ENCODE measurements around the gene SF3B2.
"Not testable (repeated sequence)": the region's sequence is repeated elsewhere in the genome, so short reads cannot be mapped to it uniquely, and the experiment has no call there.

Gene SF3B2

GRCh38 chr11:66016793-66017177, 35.4 kb upstream of the SF3B2 start:
- no peak for DNase-seq

DNA sequence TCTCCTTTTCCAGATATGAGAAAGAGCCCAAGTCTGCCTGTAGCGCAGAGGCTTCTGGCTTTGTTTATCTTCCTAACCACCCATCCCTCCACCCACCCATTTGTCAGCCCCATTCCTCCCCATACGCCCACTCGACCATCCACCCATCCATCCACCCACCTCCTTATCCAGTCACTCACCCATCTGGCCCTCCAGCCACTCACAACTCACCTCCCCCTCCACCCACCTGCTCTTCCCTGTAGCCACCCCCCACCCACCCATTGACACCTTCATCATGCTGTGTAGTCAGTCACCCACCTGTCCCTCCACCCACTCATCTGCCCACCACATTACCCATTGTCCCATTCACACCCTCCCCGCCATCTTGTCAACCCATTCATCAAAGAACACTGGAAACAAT, 34.8 kb upstream of the SF3B2 start:
- DNase-seq = peak in 2 of 3 experiments; percentile 18 to 33

DNA sequence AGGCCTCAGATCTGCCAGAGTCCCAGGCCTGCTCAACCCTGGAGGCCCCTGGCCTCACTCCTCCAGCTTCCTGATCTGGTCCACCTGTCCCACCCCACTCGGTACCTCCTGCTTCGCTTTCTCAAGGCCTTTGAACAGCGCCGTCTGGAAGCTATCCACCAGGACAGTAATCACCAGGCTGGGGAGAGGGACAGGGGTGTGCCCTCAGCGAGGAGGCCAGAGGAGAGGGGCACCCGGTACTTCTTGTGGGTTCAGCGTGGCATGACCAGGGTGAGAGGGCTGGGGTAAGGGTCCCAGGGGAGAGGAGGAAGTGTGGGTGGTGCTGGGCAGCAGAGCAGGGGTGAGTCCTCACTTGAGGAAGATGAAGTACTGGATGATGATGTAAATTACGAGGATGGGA, 32.0 kb upstream of the SF3B2 start:
- no peak for DNase-seq

GRCh38 chr11:66020618-66021357, 31.4 kb upstream of the SF3B2 start:
- no peak for DNase-seq

GRCh38 chr11:66022401-66023185, 29.6 kb upstream of the SF3B2 start:
- peak; percentile 64 to 82 (median 69) for DNase-seq

GRCh38 chr11:66023186-66023440, 29.1 kb upstream of the SF3B2 start:
- not testable (repeated sequence) for DNase-seq

DNA sequence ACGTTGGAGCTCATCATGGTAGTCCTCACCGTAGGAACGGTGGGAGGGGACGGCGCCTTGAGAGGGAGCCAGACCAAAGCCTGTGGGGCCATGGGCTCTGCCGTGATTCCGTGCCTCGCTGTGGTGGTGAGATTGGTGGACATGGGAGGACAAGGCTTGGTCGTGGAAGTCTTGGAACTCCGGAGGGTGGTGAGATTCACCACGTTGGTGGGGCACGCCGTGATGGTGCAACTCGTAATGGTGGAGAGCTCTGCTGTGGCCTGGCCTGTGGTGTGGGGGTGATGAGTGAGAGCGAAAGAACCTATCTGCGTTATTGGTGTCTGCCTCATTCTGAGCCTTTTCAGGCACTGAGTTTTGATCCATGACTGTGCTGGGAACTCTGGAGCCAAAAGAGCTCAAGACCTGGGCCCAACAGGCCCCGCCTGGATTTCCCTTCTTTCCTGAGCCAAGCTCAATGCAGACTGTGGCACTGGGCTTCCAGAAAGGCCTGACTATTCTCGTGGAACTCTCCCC, 26.1 kb upstream of the SF3B2 start, which contains the start of gene CATSPER1:
TSS of gene CATSPER1 (minus strand) at position 463 of the 513 bp plus-strand sequence. CDS start at position 363, 100 bp downstream.
- DNase-seq = no peak

- no peak for DNase-seq
Measured at GRCh38 chr11:66032957-66033735, 19.0 kb upstream of the SF3B2 start.

- DNase-seq = no peak
Measured at GRCh38 chr11:66035653-66036333, 16.4 kb upstream of the SF3B2 start.

DNA sequence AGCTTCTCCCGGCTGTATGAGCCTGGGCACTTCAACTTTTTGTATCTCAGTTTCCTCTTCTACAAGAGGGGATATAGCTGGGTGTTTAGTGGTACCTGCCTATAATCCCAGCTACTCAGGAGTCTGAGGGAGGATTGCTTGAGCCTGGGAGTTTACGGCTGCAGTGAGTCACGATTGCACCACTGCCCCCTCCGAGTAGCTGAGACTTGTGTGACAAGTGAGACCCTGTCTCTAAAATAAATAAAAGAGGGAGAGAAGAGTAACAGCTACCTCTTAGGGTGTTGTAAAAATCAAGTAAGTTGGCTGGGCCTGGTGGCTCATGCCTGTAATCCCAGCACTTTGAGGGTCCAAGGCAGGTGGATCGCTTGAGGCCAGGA, 15.8 kb upstream of the SF3B2 start:
- DNase-seq = no peak

DNA sequence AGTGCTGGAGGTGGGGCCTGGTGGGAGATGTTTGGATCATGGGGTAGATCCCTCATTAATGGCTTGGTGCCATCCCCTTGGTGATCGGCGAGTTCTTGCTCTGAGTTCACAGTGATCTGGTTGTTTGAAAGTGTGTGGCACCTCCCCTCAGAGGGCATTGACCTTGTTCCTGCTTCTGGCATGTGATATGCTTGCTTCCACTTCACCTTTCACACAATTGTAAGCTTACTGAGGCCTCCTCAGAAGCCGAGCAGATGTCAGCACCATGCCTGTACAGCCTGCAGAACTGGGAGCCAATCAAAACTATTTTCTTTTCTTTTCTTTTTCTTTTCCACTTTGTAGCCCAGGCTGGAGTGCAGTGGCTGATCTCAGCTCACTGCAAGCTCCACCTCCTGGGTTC, 14.8 kb upstream of the SF3B2 start:
- no peak for DNase-seq

GRCh38 chr11:66039765-66040164, 12.4 kb upstream of the SF3B2 start:
- DNase-seq = no peak

DNA sequence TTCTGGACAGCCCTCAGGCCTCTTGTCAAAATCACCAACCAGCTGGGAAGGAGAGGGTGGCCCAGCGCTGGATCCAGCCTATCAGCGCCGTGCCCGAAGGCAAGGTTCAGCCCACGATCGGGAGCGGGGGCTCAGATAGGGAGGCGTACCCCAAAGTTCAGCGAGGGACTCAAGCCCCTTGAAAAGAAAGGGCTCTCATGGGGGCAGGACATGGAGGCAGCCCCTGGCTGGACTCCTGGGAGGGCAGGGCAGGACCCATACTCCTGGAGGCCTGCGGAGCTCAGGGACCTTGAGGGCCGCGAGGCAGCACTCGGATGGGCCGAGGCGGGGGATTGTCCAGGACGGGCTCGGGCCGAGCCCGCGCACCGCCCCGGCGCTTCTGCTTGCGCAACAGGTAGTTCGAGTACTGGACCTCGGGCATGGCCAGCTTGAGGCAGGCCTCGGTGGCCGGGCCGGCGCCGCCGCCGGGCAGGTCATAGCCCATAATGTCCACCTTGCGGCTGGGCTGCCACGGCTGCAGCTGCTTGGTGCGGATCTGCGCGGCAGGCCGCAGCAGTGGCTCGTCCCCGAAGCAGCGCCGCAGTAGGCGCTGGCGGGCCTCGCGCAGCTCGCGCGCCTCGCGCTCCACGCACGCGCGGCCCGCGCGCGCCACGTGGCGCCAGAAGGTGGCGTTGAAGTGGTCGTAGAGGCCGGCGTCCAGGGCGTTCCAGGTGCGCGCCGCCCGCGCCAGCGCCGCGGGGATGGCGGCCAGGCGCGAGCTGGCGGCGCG, 9.8 kb upstream of the SF3B2 start:
- no peak for DNase-seq

GRCh38 chr11:66042996-66043906, 8.9 kb upstream of the SF3B2 start:
- no peak for DNase-seq

DNA sequence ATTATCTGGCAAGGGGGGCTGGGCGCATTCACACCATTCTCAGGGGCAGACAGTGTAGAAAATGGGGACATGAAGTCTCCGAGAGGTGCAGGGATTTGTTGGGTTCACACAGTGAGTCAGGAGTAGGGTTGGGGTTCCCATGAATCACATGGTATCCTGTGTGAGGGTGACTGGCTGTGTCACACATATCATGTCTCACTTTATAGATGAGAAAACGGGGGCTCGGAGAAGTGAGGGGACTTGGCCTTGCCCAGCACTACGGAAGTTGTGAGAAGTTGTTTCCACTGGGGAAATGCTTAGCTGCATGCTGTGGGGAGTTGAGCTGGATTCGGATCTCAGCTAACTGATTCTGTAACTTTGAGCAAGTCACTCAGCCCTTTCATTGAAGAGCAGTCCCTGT, 7.4 kb upstream of the SF3B2 start:
- no peak for DNase-seq

DNA sequence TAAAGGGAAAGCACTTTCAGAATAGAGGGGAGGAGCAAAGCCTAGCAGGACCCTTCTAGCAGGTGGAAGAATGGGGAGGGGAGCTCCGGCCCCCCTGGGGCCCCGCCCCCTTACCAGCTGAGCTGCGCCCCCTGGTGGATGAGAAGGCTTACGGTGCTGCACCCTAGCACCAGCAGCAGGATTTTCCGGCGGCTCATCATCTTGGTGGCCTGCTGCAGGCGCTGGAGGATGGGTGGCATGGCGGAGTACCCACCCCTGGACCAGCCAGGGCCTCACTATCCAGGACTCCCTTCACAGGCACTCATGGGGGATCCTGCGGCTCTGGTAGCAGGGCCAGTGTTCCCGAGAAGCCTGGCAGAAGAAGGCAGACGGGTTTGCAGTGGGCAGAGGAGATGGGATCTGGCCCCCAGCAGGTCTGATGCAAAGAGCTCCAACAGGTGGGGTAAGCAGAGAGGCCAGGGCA, 7.0 kb upstream of the SF3B2 start:
- DNase-seq = peak; percentile 58 to 81 (median 69)

GRCh38 chr11:66046901-66047300, 5.3 kb upstream of the SF3B2 start:
- no peak for DNase-seq

DNA sequence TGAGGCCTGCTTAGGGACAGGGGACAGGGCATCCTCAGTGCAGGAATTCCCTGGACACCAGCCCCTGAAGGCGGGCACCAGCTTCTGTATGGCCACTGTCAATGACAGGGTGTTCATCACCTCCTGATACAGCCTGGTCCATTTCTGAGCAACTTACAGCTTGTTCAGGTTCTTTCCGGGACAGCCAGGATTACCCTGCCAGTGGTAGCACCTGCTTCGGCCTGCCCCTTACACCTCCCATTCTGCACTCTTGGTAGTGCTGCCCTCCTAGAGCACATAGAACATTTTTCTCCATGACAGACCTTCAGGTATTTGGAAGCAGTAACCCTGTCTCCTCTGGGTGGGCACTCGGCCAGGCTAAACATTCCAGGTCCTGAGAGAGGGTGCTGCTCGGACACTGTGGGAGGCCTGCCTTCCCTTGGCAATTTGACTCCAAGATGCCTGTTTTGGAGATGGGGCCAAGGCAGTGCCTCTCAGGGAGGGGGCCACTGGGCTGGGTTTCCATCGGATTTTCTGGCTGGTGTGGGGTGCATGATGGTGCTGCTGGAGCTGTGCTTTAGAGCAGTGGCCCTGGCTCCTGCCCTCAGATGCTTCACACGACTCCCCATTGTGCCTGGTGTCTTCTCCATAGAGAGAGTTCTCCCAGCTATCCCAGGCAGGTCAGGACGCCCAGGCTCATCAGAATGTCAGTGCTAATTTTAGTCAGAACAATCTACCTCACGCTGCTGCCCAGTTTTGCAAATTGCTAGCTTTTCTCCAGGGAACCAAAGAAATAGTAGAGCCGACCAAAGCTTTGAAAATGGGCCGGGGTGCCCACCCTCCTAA, 4.4 kb upstream of the SF3B2 start:
- DNase-seq = no peak

GRCh38 chr11:66048547-66049323, 3.4 kb upstream of the SF3B2 start, which contains the start of gene GAL3ST3:
Gene GAL3ST3, minus strand, starts transcription at chr11:66049161. Its CDS starts 3,746 bp downstream, at chr11:66045415.
- DNase-seq = peak in 2 of 3 experiments; percentile 23 to 44

Measured in NCI-H1417 (cell line).